Measurements from ENCODE around the gene SPTLC2.

SPTLC2 gene

DNA sequence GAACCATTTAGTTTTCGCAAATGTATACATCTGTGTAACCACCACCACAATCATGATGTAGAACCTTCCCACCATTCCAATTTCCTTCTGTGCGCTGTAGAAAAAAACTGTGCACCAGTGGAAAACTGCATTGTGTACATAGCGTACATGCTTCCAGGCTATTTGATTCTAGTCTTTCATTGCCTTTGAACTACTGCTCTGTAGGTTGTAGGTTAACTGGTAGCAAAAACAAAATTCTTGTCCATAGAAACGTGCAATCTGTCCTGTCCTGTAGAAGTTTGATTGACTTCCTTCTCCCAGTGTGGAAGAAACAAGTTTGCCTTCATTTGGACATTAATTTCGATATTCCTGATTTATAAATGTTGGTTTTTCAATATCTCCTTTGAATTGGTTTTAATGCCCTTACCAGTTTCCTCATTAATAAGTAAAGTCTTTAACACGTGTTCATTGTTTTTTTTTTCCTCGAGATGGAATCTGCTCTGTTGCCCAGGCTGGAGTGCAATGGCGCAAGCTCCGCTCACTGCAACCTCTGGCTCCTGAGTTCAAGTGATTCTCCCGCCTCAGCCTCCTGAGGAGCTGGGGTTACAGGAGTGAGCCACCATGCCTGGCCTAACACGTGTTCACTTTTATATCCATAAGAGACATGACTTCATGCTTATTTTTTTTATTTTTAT, 114.2 kb downstream of the SPTLC2 start:
- DNase-seq: no peak

GRCh38 chr14:77498984-77499527, 117.4 kb downstream of the SPTLC2 start:
- no peak for DNase-seq

- no peak for DNase-seq
These were observed 118.1 kb downstream of the SPTLC2 start, which contains the start of gene ISM2 for GRCh38 chr14:77498120-77498979. Gene ISM2, minus strand, starts transcription at chr14:77498816. Its CDS starts 23 bp downstream, at chr14:77498793.

DNA sequence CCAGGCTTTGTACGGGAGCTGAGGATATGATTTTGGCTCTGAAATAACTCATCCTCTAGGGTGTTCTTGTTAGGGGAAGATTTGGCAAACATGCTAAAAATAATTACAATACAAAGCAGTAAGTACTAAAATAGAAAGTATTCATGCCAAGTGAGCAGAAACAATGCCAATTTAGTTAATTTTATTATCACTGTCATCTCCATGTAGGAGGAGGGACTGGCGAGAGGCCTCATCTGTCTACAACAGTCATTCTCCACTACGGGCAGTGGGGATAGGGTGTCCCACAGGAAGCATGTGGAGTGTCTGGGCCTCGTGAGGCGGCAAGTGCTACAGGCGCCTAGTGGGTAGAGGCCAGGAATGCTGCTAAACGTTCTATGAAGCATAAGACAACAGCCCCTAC, 121.1 kb downstream of the SPTLC2 start:
- DNase-seq: no peak

- no peak for DNase-seq
These were observed 125.4 kb downstream of the SPTLC2 start for GRCh38 chr14:77491056-77491455.

DNA sequence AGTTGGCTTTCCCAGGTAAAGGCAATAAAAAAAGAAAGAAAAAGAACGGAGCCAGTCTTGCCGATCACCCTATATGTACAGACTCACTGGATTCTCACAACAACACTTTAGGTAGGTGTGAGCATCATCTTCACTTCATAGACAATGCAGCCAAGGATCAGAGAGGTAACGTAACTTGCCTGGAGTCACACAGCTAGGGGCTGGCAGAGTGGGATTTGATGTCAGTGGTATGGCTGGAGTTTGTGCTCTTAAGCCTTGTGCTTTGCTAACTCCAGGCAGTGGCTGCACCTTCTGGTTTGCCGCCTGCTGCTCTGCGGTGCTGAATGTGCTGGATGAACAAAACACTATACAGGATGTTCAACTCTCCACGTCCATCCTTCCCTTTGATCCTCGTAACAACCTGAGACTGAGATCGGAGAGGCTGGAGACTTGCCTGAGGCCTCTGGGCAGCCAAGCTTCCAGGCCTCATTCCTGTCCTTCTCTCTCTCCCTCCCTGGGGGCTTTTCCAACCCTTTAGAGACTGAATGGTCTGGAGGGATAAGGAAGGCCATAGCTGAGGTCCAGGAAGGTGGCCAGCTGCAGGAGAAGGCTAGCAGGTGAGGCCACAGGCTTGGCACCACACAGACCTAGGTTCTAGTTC, 126.0 kb downstream of the SPTLC2 start:
- DNase-seq: no peak

- no peak for DNase-seq
These were observed 127.4 kb downstream of the SPTLC2 start for GRCh38 chr14:77489041-77489440.

DNA sequence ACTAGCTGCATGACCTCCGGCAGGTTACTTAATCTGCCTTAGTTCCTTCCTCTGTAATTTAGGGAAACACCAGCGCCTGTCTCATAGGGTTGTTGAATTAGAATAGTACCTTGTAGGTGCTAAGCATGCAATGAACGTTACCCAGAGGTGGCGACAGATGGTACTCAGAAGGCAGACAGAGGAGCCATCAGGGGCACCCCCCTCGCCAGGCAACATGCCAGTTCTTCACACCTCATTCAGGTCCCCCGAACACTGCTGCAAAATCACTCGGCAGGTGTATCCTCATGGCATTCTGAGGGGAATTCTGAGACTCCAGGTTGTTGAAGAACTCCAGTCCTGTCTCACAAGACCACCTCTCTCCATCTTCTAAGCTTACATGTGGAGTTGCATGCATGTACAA, 127.9 kb downstream of the SPTLC2 start:
- no peak for DNase-seq

GRCh38 chr14:77485901-77486678, 130.3 kb downstream of the SPTLC2 start:
- no peak for DNase-seq

DNA sequence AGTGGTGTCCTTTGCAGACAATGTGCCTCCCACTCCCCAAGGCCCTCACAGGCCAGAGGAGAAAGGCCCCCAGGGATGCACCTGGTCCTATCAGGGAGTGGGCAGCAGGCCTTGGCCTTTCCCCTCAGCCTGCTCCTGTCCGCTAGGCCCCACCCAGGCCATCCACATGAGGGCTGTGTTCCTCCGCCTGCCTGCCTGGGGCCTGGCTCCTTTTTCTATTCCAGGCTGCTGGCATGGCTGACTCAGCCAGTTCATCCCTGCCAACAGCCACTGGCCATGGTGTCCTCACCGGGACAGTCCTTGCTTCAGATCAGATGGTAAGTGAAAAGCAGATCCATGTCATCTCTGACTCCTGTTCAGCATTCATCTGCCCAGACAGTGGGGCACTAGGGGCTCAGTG, 131.2 kb downstream of the SPTLC2 start:
- no peak for DNase-seq

- DNase-seq: no peak
These were observed 134.0 kb downstream of the SPTLC2 start for GRCh38 chr14:77482422-77482821.

- no peak for DNase-seq
These were observed 137.6 kb downstream of the SPTLC2 start for GRCh38 chr14:77478796-77479195.

- no peak for DNase-seq
These were observed 138.4 kb downstream of the SPTLC2 start for GRCh38 chr14:77478029-77478428.

- no peak for DNase-seq
These were observed 140.9 kb downstream of the SPTLC2 start for GRCh38 chr14:77475432-77476115.

DNA sequence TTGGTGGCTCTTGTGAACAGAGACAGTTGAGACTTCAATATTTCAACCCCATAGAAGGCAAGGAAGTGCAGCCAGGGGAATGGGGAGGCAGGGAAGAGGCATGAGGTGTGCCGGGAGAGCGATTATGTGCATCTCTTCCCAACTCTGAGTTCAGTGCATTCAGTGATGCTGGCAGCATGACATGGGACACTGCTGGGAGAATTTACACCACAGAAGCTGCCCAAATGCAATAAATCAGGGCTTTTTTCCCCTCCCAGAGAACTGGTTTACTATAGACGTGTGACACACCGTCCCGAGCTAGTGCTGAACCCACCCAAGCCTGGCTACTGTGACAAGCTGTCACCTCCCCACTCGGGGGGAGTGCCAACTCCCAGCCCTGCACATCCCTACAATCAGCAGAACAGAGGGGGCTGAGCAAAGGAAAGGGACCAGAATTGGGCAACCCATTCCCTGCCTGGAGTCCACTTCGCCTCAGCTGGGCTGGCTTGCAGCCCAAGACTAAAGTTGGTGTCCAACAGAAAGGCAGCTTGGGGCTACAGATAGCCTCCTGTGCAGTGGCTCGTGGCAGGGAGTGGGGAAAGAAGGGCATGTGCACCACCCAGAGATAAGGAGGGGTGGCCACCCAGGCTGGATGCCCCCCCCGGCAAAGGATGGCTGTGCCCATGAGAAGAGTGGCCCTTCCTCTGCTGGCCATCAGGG, 141.8 kb downstream of the SPTLC2 start:
- DNase-seq: no peak

GRCh38 chr14:77473921-77474320, 142.5 kb downstream of the SPTLC2 start:
- DNase-seq: no peak

DNA sequence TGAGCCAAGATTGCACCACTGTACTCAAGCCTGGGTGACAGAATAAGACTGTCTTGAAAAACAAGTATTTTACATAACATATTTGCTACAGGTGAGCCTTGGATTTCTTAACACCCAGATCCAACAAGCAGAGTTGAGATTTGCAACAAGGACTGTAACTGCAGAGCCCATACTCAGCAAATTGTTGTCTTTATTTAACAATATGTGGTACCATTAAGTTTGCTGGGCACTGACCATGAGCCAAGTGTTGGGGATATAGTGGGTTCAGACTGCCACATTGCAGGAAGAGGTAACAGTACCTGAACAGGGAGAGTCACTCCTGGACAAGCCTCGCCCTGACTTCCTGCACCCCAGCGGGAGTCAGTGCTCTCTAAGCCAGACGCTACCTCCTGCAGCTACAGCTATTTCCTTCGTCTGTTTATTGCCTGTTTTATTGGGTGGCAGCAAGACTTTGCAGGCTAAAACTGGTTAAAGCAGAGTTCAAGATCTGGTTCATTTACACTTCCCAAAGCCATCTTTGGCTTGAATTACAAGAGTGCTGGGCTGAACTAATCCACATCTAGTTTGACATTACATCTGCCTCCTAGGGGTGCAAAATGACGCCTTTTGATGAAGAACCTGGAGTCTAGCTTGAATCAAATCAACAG, 146.1 kb downstream of the SPTLC2 start:
- DNase-seq: no peak

GRCh38 chr14:77469539-77469938, 146.9 kb downstream of the SPTLC2 start:
- peak in 1 of 2 experiments; percentile 11 for DNase-seq

GRCh38 chr14:77469067-77469505, 147.4 kb downstream of the SPTLC2 start:
- no peak for DNase-seq

GRCh38 chr14:77467801-77468200, 148.6 kb downstream of the SPTLC2 start:
- no peak for DNase-seq
